COLO829 (cell line): Measurements from ENCODE around the gene ZSCAN29.

Source experiments
- DNase-seq: peaks from one replicate; pipeline ENCODE4 v3.0.0; 2012; ENCODE audit warnings: low spot score

Gene ZSCAN29

DNA sequence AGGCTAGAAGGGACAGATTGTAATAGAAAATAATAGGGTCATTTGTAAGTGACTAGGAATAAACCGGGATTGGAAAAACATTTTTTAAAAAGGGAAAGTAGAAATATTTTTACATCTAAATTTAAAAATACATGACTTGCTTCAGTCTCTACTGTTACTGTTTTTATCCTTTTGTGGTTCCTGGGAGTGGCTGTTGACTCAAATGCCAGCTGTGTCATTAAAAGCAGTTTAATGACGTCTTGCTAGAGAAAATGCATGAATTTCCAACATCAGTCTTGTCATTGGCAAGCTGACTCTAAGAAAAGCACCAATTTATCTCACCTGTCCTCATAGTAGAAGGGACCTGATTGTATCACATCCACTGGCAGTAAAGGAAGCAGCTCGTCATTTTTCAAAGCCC lies 23.7 kb downstream of the ZSCAN29 start:
- DNase-seq: no peak

DNA sequence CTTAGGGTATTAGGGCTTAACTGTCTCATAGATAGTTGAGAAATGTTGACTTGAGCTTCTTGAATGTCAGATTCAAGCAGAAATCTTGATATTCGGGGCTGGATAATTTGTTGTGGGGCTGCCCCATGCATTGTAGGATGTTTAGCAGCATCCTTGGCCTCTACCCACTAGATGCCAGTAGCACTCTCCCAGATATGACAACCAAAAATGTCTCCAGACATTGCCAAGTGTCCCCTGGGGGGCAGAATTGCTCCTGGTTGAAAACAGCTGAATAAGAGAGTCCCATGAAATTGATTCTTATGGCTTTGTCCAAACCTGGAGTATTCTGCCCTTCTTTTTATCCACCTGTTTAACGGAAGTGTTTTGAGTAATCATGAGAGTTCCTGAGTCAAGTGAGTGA lies 24.5 kb downstream of the ZSCAN29 start:
- no peak for DNase-seq

DNA sequence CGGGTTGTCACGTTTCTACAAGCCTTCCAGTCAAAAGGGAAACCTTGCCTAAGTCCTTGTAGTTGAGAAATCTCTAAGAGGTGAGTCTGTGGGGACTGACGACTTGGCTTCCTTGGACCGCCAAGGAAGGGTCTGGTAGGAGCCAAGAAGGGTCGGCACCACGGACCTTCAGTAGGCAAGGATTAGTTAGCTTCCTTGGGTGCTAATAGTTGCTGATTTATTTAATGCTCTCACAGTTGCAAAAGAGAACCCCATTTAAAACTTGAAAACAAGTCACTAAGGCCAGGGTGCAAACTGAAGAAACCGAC lies 40.1 kb downstream of the ZSCAN29 start:
- no peak for DNase-seq

DNA sequence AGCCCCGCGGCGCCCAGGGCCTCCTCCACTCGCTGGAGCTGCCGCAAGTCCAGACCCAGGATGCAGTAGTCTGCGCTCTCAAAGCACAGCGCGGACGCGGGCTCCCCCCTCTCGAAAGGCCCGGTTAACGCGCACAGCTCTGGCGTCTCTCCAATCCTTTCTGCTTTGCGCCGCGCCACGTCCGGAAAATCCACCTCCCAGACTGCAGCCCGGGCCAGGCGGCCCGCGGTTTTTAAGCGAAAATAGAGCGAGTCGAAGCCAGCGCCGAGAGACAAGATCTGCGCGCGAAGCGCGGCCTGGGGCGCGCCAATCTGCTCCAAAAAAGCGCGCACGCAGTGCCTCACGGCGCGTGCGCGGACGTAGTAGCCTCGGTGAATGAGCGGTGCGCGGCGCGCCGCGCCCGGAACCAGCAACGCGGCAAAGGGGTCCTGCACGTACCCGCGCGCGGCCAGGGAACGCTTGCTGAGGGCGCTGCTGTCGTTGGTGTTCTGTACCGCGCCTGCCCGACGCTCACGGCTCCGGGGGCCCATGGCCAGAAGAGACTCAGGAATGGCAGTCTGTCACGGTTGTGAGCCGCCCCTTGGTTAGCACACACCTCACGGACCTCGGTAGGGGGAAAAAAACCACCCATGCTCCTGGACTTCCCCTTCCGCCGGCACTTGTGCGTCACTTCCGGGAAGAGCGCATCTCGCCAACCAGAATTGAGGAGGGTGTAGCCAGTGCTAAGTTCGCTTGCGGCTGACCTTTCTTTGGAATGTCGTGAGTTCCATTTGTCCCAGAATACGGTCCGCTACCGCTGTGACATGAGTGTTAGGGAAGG lies 40.7 kb downstream of the ZSCAN29 start, which contains the start of gene LCMT2:
TSS of gene LCMT2 (minus strand) at position 614 of the 820 bp plus-strand sequence. CDS start at position 530, 84 bp downstream.
- DNase-seq: peak; percentile 68

GRCh38 chr15:43329217-43329959 lies 41.5 kb downstream of the ZSCAN29 start:
- DNase-seq: no peak

- DNase-seq: no peak
Observed at GRCh38 chr15:43325039-43325684, 45.7 kb downstream of the ZSCAN29 start.

GRCh38 chr15:43318990-43319771 lies 51.7 kb downstream of the ZSCAN29 start:
- no peak for DNase-seq

DNA sequence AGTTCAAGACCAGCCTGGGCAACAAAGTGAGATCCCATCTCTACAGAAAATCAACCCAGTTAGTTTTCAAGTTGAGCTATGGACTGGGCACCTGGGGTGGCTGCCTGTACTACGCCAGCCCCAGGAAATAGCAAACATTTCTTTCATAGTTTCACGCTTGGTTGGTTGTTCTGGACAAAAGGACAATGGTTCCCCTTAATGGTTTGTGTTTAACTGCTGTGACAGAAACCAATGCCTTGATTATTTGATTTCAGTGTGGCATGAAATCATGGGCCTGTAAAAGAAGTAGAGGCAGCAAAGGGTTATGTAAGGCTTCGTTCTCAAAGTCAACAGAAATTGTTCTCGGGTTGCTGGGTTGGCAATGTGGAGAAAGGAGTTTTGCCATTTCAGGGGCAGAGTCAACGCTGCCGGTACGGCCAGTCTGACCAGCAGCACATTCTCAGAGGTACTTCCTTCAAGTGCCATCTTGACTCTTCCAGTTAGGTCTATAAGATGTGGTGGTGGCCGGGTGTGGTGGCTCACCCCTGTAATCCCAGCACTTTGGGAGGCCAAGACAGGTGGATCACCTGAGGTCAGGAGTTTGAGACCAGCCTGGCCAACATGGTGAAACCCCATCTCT lies 53.2 kb downstream of the ZSCAN29 start:
- no peak for DNase-seq

GRCh38 chr15:43316971-43317346 lies 53.9 kb downstream of the ZSCAN29 start:
- no peak for DNase-seq

DNA sequence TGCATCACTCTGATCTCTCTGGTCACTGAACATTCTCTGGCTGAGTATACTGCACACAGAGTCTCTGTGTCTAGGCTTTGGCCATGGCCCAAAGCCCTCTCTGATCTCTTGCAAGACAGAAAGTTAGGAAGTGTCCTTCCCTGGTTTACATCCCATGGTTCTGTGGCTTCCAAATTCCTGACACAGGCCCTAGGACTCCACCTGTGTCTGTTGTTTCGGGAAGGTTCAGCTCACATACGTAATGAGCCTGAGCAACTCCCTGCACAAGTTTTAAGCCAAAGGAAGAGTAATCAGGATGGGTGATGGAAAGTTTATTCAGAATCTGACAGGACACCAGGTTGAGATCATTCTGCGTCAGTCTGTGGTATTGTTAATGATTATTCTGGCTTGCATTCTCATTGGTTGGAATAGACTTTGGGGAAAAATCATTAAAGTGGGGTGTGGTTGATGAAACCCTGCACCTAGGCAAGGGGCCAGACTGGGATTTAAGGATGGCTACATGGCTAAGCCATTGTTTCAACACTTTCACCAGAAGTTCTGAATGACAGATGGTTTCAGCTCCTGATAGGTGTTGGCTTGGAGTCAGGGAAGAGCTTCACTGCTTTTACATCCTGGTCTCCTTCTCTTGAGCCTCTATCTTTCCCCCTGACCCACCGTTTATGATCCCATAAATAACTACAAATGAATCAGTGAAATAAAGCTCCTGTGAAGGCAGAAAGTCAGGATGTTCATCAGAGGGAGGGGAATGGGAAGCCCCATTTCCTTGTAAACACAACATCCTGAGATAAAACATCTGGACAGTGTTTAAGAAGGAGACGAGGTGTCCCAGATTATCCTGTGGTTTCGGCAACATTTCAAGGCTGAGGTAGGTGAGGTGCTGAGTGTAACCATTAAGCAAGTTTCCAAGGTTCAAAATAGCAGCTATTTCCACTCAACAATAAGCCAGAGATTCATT lies 54.5 kb downstream of the ZSCAN29 start:
- no peak for DNase-seq

GRCh38 chr15:43314171-43314570 lies 56.7 kb downstream of the ZSCAN29 start:
- DNase-seq: no peak

DNA sequence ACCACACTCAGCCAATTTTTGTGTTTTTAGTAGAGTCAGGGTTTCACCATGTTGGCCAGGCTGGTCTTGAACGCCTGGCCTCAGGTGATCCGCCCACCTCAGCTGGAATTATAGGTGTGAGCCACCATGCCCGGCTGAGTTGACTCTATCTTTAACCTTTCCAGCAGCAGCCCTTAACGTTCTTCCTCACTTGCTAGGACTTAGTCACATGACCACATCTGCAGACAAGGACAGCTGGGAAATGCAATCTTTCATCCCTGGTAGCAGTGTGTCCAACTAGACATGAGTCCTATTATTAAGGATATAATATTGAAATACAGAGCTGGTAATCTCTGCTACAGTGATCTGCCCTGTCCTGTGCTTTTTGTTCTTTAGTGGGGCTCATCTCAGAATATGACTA lies 58.5 kb downstream of the ZSCAN29 start:
- DNase-seq: no peak
